Liver (tissue), 9 donors: ENCODE results near the gene ALCAM. TPM values are rescaled to one million over a fixed set of nuclear protein-coding genes. Genes with fewer than 3 reads are reported as not detected.

Experiments used
- DNase-seq: peaks from one replicate; pipeline ENCODE4 v3.0.0-alpha.2; 2017; ENCODE audit warnings: low spot score
- H3K27ac ChIP-seq, 2 donors: one replicate each; pipeline ENCODE4 v1.7.0; 2013; ENCODE audit warnings: inconsistent platforms in 2 of 2, low read length in 2 of 2, control low read depth in 1 of 2, low read depth in 1 of 2, mild to moderate bottlenecking in 1 of 2
- H3K27me3 ChIP-seq, 4 donors: one replicate each; pipeline versions ENCODE4 v1.6.1 to v1.7.0; 2013; ENCODE audit warnings: low read length in 3 of 4, inconsistent platforms in 1 of 4, mild to moderate bottlenecking in 1 of 4, moderate library complexity in 1 of 4; ENCODE audit not compliant: control insufficient read depth in 4 of 4, insufficient read depth in 4 of 4
- H3K36me3 ChIP-seq, 4 donors: one replicate each; pipeline versions ENCODE4 v1.6.1 to v1.7.0; 2013; ENCODE audit warnings: low read length in 3 of 4, mild to moderate bottlenecking in 3 of 4, low read depth in 1 of 4, moderate library complexity in 1 of 4; ENCODE audit not compliant: control insufficient read depth in 4 of 4, insufficient read depth in 3 of 4
- H3K4me1 ChIP-seq, 4 donors: one replicate each; pipeline versions ENCODE4 v1.6.1 to v1.7.0; 2013; ENCODE audit warnings: low read length in 3 of 4, mild to moderate bottlenecking in 3 of 4, moderate library complexity in 1 of 4; ENCODE audit not compliant: control insufficient read depth in 4 of 4, insufficient read depth in 4 of 4
- H3K4me3 ChIP-seq, 3 donors: one replicate each; pipeline versions ENCODE4 v1.6.1 to v1.7.0; 2013; ENCODE audit warnings: low read length in 3 of 3, control low read depth in 1 of 3, low read depth in 1 of 3, mild to moderate bottlenecking in 1 of 3
- H3K9ac ChIP-seq, 2 donors: one replicate each; pipeline ENCODE4 v1.7.0; 2013; ENCODE audit warnings: low read length in 2 of 2, mild to moderate bottlenecking in 2 of 2, moderate library complexity in 2 of 2, control low read depth in 1 of 2, low read depth in 1 of 2
- H3K9me3 ChIP-seq, 4 donors: one replicate each; pipeline versions ENCODE4 v1.6.1 to v1.7.0; 2013; ENCODE audit warnings: low read length in 3 of 4; ENCODE audit not compliant: control insufficient read depth in 4 of 4
- CTCF ChIP-seq: fragments of 150-350 bp; IDR thresholded peaks from 2 replicates; pipeline ENCODE4 v1.5.1; 2017; ENCODE audit warnings: improper control_type of control experiment, low read depth, low read length; ENCODE audit not compliant: missing input control
- EGR1 ChIP-seq, 2 donors: IDR thresholded peaks; 2 replicates each; pipeline ENCODE4 v1.6.1; 2016 to 2018; ENCODE audit warnings: antibody characterized with exemption in 2 of 2, low read depth in 2 of 2
- FOXA1 ChIP-seq: IDR thresholded peaks from 2 replicates; pipeline ENCODE4 v1.6.1; 2016; ENCODE audit warnings: antibody characterized with exemption
- FOXA2 ChIP-seq: IDR thresholded peaks from 2 replicates; pipeline ENCODE4 v1.6.1; 2016; ENCODE audit warnings: antibody characterized with exemption
- GABPA ChIP-seq, 2 donors: IDR thresholded peaks in 1 of 2; conservative IDR thresholded peaks in 1 of 2; 2 replicates each; pipeline ENCODE4 v1.6.1; 2016; ENCODE audit warnings: antibody characterized with exemption in 2 of 2, mild to moderate bottlenecking in 1 of 2, moderate library complexity in 1 of 2
- HNF4A ChIP-seq, 2 donors: conservative IDR thresholded peaks; 2 replicates each; pipeline ENCODE4 v1.6.1; 2016; ENCODE audit warnings: antibody characterized with exemption in 2 of 2, mild to moderate bottlenecking in 2 of 2
- HNF4G ChIP-seq: IDR thresholded peaks from 2 replicates; pipeline ENCODE4 v1.6.1; 2016; ENCODE audit warnings: antibody characterized with exemption
- JUND ChIP-seq, 2 donors: IDR thresholded peaks; 2 replicates each; pipeline ENCODE4 v1.6.1; 2016; ENCODE audit warnings: antibody characterized with exemption in 2 of 2
- NR2F2 ChIP-seq: IDR thresholded peaks from 2 replicates; pipeline ENCODE4 v1.6.1; 2016; ENCODE audit warnings: antibody characterized with exemption
- RAD21 ChIP-seq, 2 donors: IDR thresholded peaks; 2 replicates each; pipeline ENCODE4 v1.6.1; 2016; ENCODE audit warnings: antibody characterized with exemption in 2 of 2, mild to moderate bottlenecking in 2 of 2
- RXRA ChIP-seq, 2 donors: IDR thresholded peaks; 2 replicates each; pipeline ENCODE4 v1.6.1; 2017 to 2018; ENCODE audit warnings: antibody characterized with exemption in 2 of 2, mild to moderate bottlenecking in 1 of 2
- SP1 ChIP-seq: IDR thresholded peaks from 2 replicates; pipeline ENCODE4 v1.6.1; 2018; ENCODE audit warnings: antibody characterized with exemption, mild to moderate bottlenecking
- TAF1 ChIP-seq: conservative IDR thresholded peaks from 2 replicates; pipeline ENCODE4 v1.6.1; 2016; ENCODE audit warnings: antibody characterized with exemption, mild to moderate bottlenecking
- YY1 ChIP-seq: IDR thresholded peaks from 2 replicates; pipeline ENCODE4 v1.6.1; 2016; ENCODE audit warnings: antibody characterized with exemption, mild to moderate bottlenecking
- WGBS: extraction: QIAGEN DNeasy Blood & Tissue Kit; methylation state at CpG from one replicate; pipeline ENCODE4 v1.1.7; 2013; 5-methylcytosine and 5-hydroxymethylcytosine counted together
- polyA plus RNA-seq, 2 donors: library from polyadenylated mRNA; stranded (reverse) in 1 of 2; unstranded in 1 of 2; fragments of 200-250 nt in 1 of 2; fragments of >200 nt in 1 of 2; fragmentation: Nextera tagmentation in 1 of 2; extraction: Ambion mirVana in 1 of 2; gene quantifications; one replicate each; pipeline versions ENCODE4 v1.2.1 to v1.2.3, GENCODE V29; 2013 to 2015
- total RNA-seq, 2 donors: library from RNA; depleted of rRNA; stranded (reverse); fragments of >200 nt; gene quantifications; one replicate each; pipeline ENCODE4 v1.2.3, GENCODE V29; 2014
- TF ChIP-seq, protein P1 (sequence below): IDR thresholded peaks from 2 replicates; pipeline ENCODE4 v1.6.1; 2016; ENCODE audit warnings: antibody characterized with exemption
- TF ChIP-seq, protein P2 (sequence below): IDR thresholded peaks from 2 replicates; pipeline ENCODE4 v1.6.1; 2016; ENCODE audit warnings: antibody characterized with exemption
- TF ChIP-seq, protein P3 (sequence below): IDR thresholded peaks from 2 replicates; pipeline ENCODE4 v1.6.1; 2016; ENCODE audit warnings: antibody characterized with exemption
- TF ChIP-seq, protein P4 (sequence below): IDR thresholded peaks from 2 replicates; pipeline ENCODE4 v1.6.1; 2016; ENCODE audit warnings: antibody characterized with exemption, mild to moderate bottlenecking
- donor health status: healthy.
- donor health status: healthy.
- donor health status: healthy.
- donor health status: healthy.
- donor health status: healthy.

The ALCAM gene
- total and polyA plus RNA-seq, 4 donors = 14.2 to 62.0 (median 32.3) TPM

- no peak for TF ChIP-seq CTCF
- no peak for TF ChIP-seq HNF4G
- TF ChIP-seq RAD21 (IDR thresholded peaks at IDR 0.05) = no peak
- no peak for TF ChIP-seq FOXA1
- no peak for TF ChIP-seq TAF1
Measured at GRCh38 chr3:105497386-105497785, 130.7 kb downstream of the ALCAM start (continued).

- H3K36me3 ChIP-seq = no peaks in the 10 kb centered on the region
- WGBS = 0% methylated on average over 1 of the region's 1 CpG
- H3K9me3 ChIP-seq = no peaks in the 10 kb centered on the region
- H3K27ac ChIP-seq = no peak overlapping the region
- peaks cover 6 to 62% (median 32%) of the 10 kb centered on the region in 4 donors for H3K4me1 ChIP-seq
- no peak for TF ChIP-seq FOXA2
- no peak for DNase-seq
- H3K4me3 ChIP-seq = no peak overlapping the region
- no peaks in the 10 kb centered on the region for H3K27me3 ChIP-seq
- no peak overlapping the region for H3K9ac ChIP-seq
Measured at GRCh38 chr3:105499961-105500360, 133.3 kb downstream of the ALCAM start.

- Histone ChIP-seq H3K4me3 (peak overlapping the region in 2 of 3 donors; percentile 17 to 32), H3K9me3 (no peaks in the 10 kb centered on the region), H3K36me3 (no peaks in the 10 kb centered on the region), H3K9ac (no peak overlapping the region), H3K27ac (peak overlapping the region in 1 of 2 donors; percentile 48), H3K27me3 (no peaks in the 10 kb centered on the region), H3K4me1 (peaks cover 4 to 61% (median 31%) of the 10 kb centered on the region in 4 donors)
- TF ChIP-seq HNF4G = no peak
- TF ChIP-seq, protein P1, sequence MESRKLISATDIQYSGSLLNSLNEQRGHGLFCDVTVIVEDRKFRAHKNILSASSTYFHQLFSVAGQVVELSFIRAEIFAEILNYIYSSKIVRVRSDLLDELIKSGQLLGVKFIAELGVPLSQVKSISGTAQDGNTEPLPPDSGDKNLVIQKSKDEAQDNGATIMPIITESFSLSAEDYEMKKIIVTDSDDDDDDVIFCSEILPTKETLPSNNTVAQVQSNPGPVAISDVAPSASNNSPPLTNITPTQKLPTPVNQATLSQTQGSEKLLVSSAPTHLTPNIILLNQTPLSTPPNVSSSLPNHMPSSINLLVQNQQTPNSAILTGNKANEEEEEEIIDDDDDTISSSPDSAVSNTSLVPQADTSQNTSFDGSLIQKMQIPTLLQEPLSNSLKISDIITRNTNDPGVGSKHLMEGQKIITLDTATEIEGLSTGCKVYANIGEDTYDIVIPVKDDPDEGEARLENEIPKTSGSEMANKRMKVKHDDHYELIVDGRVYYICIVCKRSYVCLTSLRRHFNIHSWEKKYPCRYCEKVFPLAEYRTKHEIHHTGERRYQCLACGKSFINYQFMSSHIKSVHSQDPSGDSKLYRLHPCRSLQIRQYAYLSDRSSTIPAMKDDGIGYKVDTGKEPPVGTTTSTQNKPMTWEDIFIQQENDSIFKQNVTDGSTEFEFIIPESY = peak; percentile 16
- TF ChIP-seq JUND (IDR thresholded peaks at IDR 0.05) = no peak
- no peak for TF ChIP-seq FOXA1
- no peak for TF ChIP-seq SP1
- no peak for TF ChIP-seq CTCF
- TF ChIP-seq RXRA (IDR thresholded peaks at IDR 0.05) = peak; percentile 75 to 78
- TF ChIP-seq, protein P2, sequence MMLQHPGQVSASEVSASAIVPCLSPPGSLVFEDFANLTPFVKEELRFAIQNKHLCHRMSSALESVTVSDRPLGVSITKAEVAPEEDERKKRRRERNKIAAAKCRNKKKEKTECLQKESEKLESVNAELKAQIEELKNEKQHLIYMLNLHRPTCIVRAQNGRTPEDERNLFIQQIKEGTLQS = no peak
- TF ChIP-seq GABPA (IDR thresholded peaks at IDR 0.05 in 1 of 2, conservative IDR thresholded peaks at IDR 0.05 in 1 of 2) = no peak
- TF ChIP-seq, protein P3, sequence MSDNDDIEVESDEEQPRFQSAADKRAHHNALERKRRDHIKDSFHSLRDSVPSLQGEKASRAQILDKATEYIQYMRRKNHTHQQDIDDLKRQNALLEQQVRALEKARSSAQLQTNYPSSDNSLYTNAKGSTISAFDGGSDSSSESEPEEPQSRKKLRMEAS = peak; percentile 18
- peak; percentile 57 for TF ChIP-seq YY1
- TF ChIP-seq FOXA2 = no peak
- peak; percentile 24 to 45 for TF ChIP-seq HNF4A (conservative IDR thresholded peaks at IDR 0.05)
- TF ChIP-seq NR2F2 = no peak
- no peak for TF ChIP-seq EGR1 (IDR thresholded peaks at IDR 0.05; ENCODE audit: low read depth in 2 of 2)
- TF ChIP-seq TAF1 = no peak
- TF ChIP-seq RAD21 (IDR thresholded peaks at IDR 0.05) = no peak
- TF ChIP-seq, protein P4, sequence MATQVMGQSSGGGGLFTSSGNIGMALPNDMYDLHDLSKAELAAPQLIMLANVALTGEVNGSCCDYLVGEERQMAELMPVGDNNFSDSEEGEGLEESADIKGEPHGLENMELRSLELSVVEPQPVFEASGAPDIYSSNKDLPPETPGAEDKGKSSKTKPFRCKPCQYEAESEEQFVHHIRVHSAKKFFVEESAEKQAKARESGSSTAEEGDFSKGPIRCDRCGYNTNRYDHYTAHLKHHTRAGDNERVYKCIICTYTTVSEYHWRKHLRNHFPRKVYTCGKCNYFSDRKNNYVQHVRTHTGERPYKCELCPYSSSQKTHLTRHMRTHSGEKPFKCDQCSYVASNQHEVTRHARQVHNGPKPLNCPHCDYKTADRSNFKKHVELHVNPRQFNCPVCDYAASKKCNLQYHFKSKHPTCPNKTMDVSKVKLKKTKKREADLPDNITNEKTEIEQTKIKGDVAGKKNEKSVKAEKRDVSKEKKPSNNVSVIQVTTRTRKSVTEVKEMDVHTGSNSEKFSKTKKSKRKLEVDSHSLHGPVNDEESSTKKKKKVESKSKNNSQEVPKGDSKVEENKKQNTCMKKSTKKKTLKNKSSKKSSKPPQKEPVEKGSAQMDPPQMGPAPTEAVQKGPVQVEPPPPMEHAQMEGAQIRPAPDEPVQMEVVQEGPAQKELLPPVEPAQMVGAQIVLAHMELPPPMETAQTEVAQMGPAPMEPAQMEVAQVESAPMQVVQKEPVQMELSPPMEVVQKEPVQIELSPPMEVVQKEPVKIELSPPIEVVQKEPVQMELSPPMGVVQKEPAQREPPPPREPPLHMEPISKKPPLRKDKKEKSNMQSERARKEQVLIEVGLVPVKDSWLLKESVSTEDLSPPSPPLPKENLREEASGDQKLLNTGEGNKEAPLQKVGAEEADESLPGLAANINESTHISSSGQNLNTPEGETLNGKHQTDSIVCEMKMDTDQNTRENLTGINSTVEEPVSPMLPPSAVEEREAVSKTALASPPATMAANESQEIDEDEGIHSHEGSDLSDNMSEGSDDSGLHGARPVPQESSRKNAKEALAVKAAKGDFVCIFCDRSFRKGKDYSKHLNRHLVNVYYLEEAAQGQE = no peak
- no peak for DNase-seq
- 38% methylated on average over 2 of the region's 2 CpGs for WGBS
Measured at GRCh38 chr3:105502333-105502732, 135.6 kb downstream of the ALCAM start.
